NCI-H82 treated with DMSO at 0.1 percent for 48 hours (cell line): Measurements from ENCODE around the gene H2BK1.

Source experiments
- DNase-seq: peaks from one replicate; lab custom pipeline; 2025; ENCODE audit not compliant: unreplicated experiment; lab: John Stamatoyannopoulos, UW

Gene H2BK1

DNA sequence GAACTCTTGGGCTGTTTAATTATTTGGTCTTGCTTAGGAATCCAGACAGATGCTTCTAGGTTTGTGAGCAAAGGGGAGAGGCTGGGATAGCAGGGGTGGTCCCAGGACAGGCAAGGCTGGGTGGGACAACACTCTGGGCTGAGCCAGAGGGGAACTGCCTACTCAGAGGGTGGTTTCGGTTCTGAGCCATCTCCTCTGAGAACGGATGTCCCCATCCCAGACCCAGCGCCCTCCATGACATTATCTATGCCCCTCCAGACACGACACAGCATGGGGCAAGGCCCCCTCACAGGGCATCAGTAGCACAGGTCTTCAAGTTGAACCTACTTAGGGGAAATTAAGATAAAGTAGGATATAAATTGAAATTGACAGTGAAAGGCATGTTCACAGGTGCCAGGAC is 30.3 kb downstream of the H2BK1 start:
- no peak for DNase-seq

DNA sequence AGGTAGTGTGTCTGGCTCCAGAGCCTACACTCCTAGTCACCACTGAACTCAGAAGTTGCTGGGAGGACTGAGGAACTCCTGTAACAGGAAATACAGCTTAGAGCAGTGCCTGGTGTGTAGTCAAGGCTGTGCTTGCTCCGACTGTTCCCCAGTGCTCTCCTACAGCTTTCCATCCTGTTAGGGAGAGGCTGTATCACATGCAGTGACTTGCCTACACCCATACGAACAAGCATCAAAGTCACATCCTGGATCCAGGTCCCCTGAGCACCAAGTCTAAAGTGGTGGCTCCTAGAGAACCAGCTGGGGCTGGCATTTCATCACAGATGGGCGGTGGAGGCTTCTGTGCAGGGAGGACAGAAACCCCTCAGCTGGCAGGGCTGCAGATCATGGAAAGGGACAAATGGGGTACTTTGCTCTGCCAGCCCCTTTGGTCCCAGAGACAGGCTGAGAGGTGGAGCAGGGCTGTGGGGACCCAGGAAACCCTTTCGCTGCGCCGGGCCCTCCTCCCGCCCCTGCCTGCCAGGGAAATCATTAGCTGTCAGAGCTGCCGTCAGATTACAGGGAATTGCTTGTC is 30.9 kb downstream of the H2BK1 start:
- DNase-seq, result no peak

DNA sequence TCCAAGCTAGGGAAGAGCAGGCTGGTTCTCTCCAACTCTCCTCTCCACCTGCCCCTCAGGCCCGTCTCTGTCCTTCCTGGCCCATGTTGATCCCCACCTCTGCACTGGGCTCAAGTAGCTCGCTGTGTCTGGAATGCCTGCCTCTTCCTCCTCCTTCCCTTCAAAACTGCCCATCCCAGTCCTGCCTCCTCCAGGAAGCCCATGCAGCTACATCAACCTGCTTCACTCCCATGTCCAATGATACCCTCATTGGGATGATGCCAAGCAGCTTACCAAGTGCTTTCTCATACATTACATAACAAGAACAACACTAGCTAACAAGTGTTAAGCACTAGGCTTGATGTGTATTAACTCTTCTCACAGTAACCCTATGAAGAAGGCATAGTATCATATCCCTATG is 31.5 kb downstream of the H2BK1 start:
- no peak for DNase-seq

DNA sequence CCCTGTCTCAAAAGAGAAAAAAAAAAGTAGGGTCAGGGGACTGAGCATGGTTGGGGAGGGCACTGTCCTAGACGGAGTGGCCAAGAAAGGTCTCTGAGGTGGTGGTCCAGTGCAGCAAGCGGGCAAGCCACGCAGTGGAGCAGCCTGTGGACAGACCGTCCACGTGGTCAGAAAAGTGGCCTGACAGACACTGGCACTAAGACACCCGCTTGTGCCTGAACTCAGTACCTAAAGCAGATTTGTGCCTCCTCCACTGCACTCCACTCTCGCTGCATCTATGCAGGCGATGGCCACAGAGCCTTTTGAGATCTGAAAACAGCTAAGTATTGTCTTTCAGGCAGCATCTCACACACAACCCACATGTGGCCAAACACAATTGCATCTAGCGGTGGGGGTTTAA is 32.1 kb downstream of the H2BK1 start:
- no peak for DNase-seq

DNA sequence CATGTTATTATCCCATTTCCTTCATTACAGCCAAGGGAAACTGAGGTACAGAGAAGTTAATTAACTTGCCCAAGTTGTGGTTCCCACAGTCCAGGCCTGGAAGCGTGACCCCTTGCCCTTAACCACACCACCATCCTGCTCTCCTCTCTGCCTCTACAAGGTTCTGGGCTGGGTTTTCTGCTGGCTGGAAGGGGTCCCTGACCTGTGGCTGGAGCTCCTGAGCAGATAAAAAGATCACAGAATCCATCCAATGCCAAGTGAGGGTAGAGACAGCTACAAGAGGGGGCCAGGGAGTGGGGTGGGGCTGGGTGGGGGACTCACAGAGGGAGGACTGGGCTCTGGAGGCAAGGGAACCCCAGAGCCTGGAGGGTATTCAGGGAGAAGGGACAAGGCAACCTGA is 33.0 kb downstream of the H2BK1 start:
- DNase-seq, result no peak

DNA sequence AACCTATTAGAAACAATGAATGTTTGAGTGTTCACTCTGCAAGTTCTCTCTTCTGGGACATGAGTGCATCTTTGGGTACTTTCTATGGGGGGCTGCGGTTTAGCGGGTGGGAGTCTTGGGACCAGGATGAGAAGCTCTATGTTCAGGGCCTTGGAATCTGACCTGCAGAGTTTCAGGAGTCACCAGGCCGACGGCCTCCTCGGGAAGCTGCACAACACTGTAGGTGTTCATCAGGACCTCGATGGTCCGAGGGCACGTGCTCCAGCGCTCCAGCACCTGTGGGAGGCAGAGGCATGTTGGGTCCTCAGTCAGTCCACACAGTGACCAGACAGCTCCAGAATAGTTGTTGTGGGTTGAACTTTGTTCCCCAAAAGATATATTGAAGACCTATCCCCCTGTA is 33.9 kb downstream of the H2BK1 start:
- DNase-seq, result no peak

DNA sequence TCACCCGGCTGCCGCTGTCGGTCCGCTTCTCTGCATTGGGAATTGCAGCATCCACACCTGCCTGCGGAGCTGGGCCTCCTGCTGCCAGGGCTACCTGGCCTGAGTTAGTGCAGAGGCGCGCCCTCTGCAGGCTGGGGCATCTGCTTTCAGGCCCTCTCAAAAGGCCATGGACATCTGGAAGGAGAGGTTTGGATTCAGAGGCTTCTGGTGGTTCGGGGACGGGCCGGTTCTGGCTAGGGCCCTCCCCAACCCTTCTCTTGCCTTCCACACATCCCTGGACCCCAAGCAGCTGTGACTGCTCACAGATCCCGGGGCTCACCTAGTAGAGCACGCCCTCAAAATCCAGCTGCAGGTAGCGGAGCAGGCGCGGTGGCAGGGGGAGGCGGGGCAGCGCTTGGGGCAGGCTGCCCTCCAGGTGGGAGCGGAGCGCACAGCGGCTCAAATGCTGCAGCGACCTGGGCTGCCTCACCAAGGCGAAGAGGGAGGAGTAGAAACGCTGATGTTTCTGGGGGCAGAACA is 34.4 kb downstream of the H2BK1 start:
- DNase-seq, result no peak

DNA sequence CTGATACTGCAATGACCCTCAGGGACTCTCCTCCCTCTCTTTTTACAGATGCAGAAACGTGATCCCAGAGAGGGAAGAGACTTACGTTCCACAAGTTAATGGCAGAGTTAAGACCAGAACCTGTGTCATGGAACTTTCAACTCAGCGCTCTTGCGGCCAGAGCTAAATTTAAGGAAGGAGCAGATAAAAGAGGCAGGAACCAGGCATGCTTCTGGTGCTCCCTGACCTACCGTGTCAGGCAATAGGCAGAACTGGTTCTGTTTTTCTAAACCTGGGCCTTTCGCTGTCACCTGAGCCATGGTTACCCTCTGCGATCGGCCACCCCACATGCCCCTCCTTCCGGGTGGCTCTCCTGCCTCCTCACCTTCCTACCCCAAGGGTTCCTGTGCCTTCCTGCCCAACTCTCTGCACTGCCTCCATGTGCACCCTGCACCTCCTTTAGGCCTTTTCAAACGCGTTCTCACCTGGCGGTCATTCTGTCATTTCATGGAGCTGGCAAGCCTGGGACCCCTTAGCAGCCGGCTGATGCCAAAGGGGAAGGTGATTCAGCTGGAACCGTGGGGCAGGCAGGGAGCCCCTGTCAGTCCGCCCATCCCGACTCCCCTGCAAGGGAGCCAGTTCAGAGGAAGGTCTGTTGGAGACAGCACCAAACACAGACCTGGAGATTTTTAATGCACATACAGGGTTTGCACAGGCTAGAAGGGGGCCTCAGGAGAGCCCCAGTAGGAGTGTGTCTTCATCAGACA is 35.1 kb downstream of the H2BK1 start:
- DNase-seq, result no peak

DNA sequence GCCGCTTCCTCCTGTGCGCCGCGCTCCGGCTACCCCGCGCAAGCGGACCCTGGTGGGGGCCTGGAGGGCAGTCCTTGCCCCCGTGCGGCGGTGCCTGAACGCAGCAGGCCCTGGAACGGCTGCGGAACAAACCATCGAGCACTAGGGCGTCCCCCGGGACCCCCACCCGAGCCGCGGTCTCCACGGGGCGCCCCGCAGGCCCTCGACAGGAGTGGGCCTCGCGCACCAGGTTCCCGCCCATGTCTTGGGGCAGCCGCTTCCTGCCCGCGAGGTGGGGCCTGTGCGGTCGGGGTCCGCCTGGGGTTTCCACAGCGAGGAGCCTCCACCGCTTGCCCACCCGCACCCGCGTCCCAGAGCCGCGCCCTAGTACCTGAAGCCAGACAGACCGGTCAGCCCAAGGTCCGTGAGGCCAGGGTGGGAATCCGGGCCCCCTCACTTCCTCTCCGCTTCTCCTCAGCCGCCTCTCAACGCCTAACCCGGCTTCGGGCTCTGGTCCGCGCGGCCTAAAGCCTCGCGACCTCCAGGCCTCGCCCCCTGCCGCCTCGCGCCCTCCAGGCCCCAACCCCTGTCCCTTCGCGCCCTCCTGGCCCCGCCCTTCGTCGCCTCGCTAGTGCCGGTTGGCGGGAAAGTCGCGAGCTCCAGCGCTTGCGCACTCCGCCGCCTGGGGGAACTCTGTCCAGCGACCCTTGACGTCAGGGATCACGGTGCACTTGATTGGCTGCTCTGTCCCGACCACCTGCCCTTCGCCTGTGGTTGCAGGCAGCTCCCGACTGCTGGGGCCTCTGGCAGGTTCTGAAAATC is 35.8 kb downstream of the H2BK1 start:
- peak; percentile 33 for DNase-seq

DNA sequence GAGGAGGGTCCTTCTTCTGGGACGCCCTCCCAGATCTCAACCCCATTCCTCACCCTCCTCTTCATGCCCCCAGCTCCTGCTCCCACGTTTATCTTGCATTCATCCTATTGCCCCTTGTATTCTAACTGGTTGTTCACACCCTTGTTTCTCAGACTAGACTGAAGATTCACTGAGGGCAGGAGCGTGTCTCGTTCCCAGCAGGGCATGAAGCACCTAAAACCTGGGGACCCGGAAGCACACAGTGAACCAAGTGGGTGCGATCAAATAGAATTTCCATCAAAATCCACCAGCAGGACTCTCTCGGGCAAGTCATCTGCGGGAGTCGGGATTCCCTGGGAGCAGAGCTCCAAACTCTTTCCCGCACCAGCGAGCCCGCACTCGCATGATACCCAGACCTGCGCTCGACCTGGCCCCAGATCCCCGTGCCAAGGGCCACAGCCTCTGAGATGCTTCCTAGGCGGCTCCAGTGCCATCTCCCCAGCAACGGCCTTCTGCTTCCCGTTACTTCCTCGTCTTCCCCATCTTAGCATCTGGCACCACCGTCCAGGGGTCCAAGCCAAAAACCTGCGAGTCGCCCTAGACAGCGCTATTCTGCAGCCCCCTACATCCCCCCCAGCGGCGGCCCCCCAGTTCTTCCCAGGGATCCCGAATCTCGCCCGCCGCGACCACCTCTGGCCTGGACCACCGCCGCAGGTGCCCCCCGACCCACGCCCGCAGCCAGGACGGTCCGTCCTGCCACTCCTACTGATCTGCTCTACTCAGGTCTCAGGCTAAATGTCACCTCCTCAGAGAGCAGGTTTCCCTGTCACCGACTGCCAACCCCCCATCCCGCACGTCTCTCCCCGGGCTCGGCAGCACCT is 36.7 kb downstream of the H2BK1 start:
- no peak for DNase-seq

DNA sequence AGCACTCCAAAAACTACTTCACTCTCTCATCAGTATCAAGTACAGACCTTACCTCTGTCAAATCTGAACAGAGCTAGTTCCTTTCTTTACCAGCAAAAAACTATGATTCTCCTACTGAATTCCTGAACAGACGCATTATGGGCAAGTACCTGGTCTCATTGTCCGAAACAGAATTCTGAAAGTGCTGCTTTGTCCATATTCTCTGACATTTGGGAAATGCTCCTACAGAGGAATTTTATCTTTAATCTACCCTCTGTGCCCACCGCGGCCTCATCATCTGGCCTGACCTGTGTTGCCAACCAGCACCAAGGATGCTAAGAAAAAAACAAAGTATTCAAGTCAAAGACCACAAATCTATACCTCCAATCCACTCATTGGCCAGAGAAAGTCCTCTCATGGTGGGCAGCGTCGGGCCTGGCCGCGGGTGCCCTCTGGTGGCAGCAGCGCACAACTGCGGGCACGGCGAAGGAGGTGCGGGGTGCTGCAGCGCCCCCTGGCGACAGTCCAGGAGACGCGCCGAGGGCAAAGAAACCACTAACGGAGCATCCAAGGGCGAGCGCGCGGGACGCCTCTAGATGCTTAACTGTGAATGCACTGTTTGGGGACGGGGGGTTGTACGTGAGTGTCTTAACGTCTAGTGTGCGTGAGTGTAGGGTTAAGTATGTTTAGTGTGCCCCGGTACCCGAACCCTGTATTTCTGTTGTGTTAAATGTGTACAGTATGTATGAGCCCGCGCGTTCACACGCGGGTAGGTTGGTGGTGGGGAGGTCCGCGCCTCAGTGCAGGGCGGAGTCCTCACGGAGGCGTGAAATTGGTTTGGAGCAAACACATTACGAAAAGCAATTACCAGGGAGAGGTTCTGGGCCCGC is 37.8 kb downstream of the H2BK1 start:
- peak; percentile 48 for DNase-seq

DNA sequence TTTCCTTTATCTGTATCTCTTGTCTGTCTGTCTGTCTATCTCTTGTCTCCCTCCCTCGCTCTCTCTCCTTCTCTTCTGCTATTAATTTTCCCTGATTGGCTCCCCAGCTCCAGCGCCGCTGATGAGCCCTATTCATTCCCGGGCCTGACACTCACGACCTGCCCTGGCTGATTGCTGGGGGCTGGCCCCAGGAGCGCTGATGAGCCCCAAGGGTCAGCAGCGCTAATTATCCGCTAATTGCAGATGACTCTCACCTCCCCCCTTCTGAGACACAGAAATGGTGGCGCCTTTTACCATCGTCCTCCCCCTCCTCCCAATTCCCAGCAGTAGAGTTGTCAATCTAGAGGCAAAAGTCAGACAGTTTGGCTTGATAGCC is 41.5 kb downstream of the H2BK1 start:
- no peak for DNase-seq

DNA sequence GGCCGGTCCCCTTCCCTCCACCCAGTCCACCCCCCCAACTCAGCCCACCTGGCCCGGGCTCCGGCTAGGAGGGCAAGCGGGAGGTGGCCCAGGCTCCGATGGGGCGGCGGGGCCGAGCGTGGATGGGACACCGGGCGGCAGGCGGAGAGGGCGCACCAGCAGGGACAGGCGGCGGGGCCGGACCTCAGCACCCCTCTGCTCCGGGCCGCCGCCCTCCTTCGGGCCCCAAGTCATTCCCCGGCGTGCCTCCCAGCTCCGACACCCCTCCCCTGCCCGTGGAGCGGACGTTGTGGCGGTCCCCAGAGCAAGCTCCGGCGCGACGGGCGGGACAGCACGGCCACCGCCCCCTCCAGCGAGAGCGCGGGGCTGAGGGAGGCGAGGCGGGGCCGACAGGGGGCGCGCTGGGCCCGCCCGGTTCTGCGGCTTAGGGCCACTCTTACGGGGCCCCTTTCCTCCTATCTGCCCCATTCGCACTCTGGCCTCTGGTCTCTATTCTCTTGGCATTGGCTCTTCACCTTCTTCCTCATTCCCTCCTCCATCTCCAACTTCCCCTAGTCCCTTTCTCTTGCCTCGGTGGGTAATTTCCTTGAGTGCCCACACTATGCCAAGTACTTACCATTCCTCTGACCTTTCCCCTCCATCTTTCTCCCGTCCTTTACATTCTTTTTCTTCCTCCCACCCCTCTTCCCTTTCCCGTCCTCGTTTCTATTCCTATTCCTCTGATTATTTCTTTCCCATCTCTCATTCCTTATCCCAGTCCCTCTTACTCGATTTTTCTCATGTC is 42.1 kb downstream of the H2BK1 start:
- DNase-seq, result no peak

DNA sequence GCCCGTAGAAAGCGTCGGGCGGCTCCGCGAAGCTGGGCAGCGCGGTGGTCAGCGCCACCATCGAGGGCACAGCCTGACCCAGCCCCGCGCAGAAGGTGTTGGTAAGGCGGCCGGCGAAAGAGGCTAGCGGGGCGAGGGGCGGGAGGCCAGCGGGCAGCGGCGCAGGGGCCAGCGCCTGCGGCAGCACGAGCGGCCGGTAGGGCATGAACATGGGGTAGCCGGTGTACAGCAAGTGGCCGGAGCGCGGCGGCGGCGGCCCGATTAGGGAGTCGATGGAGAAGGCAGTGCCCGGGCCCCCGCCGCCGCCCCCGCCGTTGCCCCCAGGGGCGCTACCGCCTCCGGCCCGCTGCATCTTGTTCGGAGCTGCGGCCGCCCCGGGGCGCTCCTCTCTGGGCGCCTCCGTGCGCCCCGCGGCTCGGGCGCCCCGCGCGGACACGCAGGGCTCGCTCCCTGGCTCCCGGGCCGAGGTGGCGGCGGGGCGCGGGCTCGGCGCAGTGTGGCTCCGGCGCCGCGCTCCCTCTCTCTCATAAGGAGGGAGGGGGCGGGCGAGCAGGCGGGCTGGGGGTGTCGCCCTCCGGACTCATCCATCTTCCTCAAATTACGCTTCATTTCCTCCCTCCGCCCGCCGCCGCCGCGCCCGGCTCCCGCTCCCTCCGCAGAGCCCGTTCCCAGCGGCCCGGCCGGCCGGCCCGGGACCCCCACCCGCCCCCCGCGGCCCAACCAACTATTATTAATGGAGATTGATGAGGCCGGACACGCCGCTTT is 42.9 kb downstream of the H2BK1 start, which contains the start of gene GBX1:
GBX1 (minus strand) TSS at position 498 of the 765 bp plus-strand sequence; CDS start at position 352, 146 bp downstream.
- DNase-seq, result no peak

DNA sequence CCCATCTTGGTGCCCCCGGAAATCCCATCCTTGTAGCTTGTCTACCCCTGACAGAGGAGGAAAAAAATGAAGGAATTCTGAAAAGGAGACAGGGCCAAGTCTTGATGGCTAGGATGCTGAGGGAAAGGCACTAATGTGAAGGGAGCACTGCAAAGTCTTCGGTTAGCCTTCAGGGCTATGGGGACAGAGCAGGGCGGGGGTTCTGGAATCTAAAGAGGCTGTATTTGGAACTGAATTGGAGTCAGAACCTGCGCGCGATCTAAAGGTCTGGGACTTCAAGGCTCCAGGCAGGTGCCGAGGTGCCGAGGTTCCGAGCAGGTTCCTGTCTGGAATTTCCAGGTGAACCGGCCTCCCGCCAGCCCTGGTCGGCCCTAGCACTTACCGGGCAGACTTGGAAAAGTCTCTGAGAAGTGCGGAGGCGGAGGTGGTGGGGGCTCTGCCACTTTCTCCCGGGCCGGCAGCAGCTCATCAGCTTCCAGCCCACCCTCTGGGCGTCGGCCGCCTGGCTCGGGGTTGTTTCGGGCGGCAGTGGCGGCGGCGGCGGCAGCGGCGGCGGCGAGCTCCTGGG is 43.6 kb downstream of the H2BK1 start:
- no peak for DNase-seq

DNA sequence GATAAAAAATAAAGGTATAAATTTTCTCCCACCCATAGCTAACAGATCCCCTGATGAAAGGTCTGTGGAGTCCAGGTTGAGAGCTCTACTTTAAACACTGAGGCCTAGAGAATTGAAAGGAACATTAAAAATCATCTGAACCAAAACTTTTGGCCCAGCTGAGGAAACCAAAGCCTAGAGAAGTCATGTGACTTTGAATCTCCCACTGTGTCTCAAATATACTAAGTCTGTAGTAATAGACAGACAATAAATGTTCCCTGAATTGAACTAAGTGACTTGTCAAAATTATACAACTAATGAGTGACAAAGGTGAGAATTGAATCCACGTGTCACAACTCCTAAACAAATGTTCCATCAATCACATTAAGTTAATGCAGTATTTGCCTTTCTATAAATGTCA is 48.5 kb downstream of the H2BK1 start:
- no peak for DNase-seq
